Pons (tissue), 1 donor: ENCODE measurements around the gene GAS1.
A peak's percentile ranks its signal among the peaks of the same experiment; 100 is the strongest.

Experiments
- DNase-seq: peaks from one replicate; pipeline ENCODE4 v3.0.0-alpha.2; 2016; ENCODE audit warnings: low spot score

GAS1 gene

GRCh38 chr9:86947146-86948073, at the start of gene GAS1:
TSS of gene GAS1 (minus strand) at chr9:86947506. CDS start at chr9:86946779, 727 bp downstream.
- peak; percentile 96 for DNase-seq

GRCh38 chr9:86994231-86994630, 46.9 kb upstream of the GAS1 start:
- DNase-seq = no peak

- DNase-seq = no peak
These were observed 46.5 kb upstream of the GAS1 start for GRCh38 chr9:86993830-86994229.

GRCh38 chr9:86991077-86991476, 43.8 kb upstream of the GAS1 start:
- no peak for DNase-seq

GRCh38 chr9:86990290-86990689, 43.0 kb upstream of the GAS1 start:
- no peak for DNase-seq

- DNase-seq = no peak
These were observed 40.6 kb upstream of the GAS1 start for GRCh38 chr9:86987900-86988299.

- DNase-seq = no peak
These were observed 37.9 kb upstream of the GAS1 start for GRCh38 chr9:86985132-86985647.

- no peak for DNase-seq
These were observed 36.4 kb upstream of the GAS1 start for GRCh38 chr9:86983620-86984259.

GRCh38 chr9:86983249-86983619, 35.9 kb upstream of the GAS1 start:
- DNase-seq = no peak

- DNase-seq = no peak
These were observed 33.5 kb upstream of the GAS1 start for GRCh38 chr9:86980802-86981201.

- no peak for DNase-seq
These were observed 32.4 kb upstream of the GAS1 start for GRCh38 chr9:86979657-86980056.

GRCh38 chr9:86978922-86979474, 31.7 kb upstream of the GAS1 start:
- no peak for DNase-seq

- DNase-seq = no peak
These were observed 31.1 kb upstream of the GAS1 start for GRCh38 chr9:86978413-86978812.

GRCh38 chr9:86977205-86977835, 30.0 kb upstream of the GAS1 start:
- no peak for DNase-seq

- no peak for DNase-seq
These were observed 28.3 kb upstream of the GAS1 start for GRCh38 chr9:86975606-86976005.

GRCh38 chr9:86975036-86975435, 27.7 kb upstream of the GAS1 start:
- DNase-seq = no peak

- DNase-seq = no peak
These were observed 27.1 kb upstream of the GAS1 start for GRCh38 chr9:86974421-86974820.

GRCh38 chr9:86971742-86972141, 24.4 kb upstream of the GAS1 start:
- no peak for DNase-seq

- no peak for DNase-seq
These were observed 21.1 kb upstream of the GAS1 start for GRCh38 chr9:86968258-86968920.

- no peak for DNase-seq
These were observed 19.7 kb upstream of the GAS1 start for GRCh38 chr9:86966852-86967511.
